HCT116 (cell line): Measurements from ENCODE around the gene DMD.

ENCODE experiments used
- CBX3 ChIP-seq: IDR thresholded peaks from 2 replicates; pipeline ENCODE4 v1.6.1; 2012; ENCODE audit warnings: low read depth
- CEBPB ChIP-seq: IDR thresholded peaks from 2 replicates; pipeline ENCODE4 v1.6.1; 2012; ENCODE audit warnings: low read depth
- EZH2 ChIP-seq: fragments of 200-600 bp; sonication (generic); IDR thresholded peaks from 2 replicates; pipeline ENCODE4 v1.6.1; 2017; ENCODE audit warnings: antibody characterized with exemption, mixed run types
- JUND ChIP-seq: IDR thresholded peaks from 2 replicates; pipeline ENCODE4 v1.6.1; 2012
- MAX ChIP-seq: IDR thresholded peaks from 2 replicates; pipeline ENCODE4 v1.6.1; 2012
- POLR2A ChIP-seq: IDR thresholded peaks from 2 replicates; pipeline ENCODE4 v1.7.0; 2011; ENCODE audit warnings: borderline replicate concordance; ENCODE audit not compliant: insufficient read depth, insufficient read length; ENCODE audit errors: extremely low read depth
- RAD21 ChIP-seq: IDR thresholded peaks from 2 replicates; pipeline ENCODE4 v1.6.1; 2012; ENCODE audit warnings: low read depth, mild to moderate bottlenecking
- SP1 ChIP-seq: IDR thresholded peaks from 2 replicates; pipeline ENCODE4 v1.6.1; 2012; ENCODE audit warnings: low read depth
- TF ChIP-seq, protein P1 (sequence below), 3 experiments: fragments of 200-600 bp in 1 of 3; sonication (generic) in 1 of 3; IDR thresholded peaks in 2 of 3; conservative IDR thresholded peaks in 1 of 3; 2 replicates each; pipeline ENCODE4 v1.5.1; 2012 to 2017; ENCODE audit warnings: low read depth in 2 of 3, low read length in 2 of 3, antibody characterized with exemption in 1 of 3, borderline replicate concordance in 1 of 3, control low read depth in 1 of 3, mild to moderate bottlenecking in 1 of 3, mixed read lengths in 1 of 3, mixed run types in 1 of 3, moderate library complexity in 1 of 3; ENCODE audit not compliant: insufficient read depth in 1 of 3

- TF ChIP-seq, protein P1, sequence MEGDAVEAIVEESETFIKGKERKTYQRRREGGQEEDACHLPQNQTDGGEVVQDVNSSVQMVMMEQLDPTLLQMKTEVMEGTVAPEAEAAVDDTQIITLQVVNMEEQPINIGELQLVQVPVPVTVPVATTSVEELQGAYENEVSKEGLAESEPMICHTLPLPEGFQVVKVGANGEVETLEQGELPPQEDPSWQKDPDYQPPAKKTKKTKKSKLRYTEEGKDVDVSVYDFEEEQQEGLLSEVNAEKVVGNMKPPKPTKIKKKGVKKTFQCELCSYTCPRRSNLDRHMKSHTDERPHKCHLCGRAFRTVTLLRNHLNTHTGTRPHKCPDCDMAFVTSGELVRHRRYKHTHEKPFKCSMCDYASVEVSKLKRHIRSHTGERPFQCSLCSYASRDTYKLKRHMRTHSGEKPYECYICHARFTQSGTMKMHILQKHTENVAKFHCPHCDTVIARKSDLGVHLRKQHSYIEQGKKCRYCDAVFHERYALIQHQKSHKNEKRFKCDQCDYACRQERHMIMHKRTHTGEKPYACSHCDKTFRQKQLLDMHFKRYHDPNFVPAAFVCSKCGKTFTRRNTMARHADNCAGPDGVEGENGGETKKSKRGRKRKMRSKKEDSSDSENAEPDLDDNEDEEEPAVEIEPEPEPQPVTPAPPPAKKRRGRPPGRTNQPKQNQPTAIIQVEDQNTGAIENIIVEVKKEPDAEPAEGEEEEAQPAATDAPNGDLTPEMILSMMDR (IDR thresholded peaks at IDR 0.05 in 2 of 3, conservative IDR thresholded peaks at IDR 0.05 in 1 of 3; ENCODE audit: borderline replicate concordance in 1 of 3, insufficient read depth in 1 of 3, low read depth in 2 of 3, low read length in 2 of 3), result no peak
- no peak for TF ChIP-seq RAD21
- no peak for TF ChIP-seq CEBPB
- TF ChIP-seq POLR2A, result no peak
- no peak for TF ChIP-seq MAX
- no peak for TF ChIP-seq SP1
- TF ChIP-seq JUND, result no peak
- TF ChIP-seq CBX3, result no peak
- no peak for TF ChIP-seq EZH2
Observed at GRCh38 chrX:33190016-33190415, 21.3 kb downstream of the DMD start.
